SIG-M5 treated with dmso at 0.1 percent for 504 hours (cell line): Measurements from ENCODE around the gene DPP6.

ENCODE experiments used
- DNase-seq: peaks from one replicate; lab custom pipeline; 2025; ENCODE audit not compliant: unreplicated experiment; lab: John Stamatoyannopoulos, UW

The DPP6 gene

GRCh38 chr7:154512121-154512833, 460.1 kb downstream of the DPP6 start:
- DNase-seq, result no peak

- DNase-seq, result no peak
Observed at GRCh38 chr7:154517768-154518167, 465.6 kb downstream of the DPP6 start.

- DNase-seq, result no peak
Observed at GRCh38 chr7:154519229-154519628, 467.0 kb downstream of the DPP6 start.

GRCh38 chr7:154530136-154530535, 477.9 kb downstream of the DPP6 start:
- DNase-seq, result no peak

GRCh38 chr7:154532771-154533170, 480.6 kb downstream of the DPP6 start:
- DNase-seq, result no peak

GRCh38 chr7:154540596-154540995, 488.4 kb downstream of the DPP6 start:
- no peak for DNase-seq

GRCh38 chr7:154541606-154542005, 489.4 kb downstream of the DPP6 start:
- DNase-seq, result no peak

GRCh38 chr7:154546946-154547587, 494.9 kb downstream of the DPP6 start:
- DNase-seq, result no peak

- no peak for DNase-seq
Observed at GRCh38 chr7:154553711-154554265, 501.6 kb downstream of the DPP6 start.

- DNase-seq, result no peak
Observed at GRCh38 chr7:154559454-154559853, 507.3 kb downstream of the DPP6 start.

GRCh38 chr7:154564676-154565075, 512.5 kb downstream of the DPP6 start:
- no peak for DNase-seq

GRCh38 chr7:154566877-154567276, 514.7 kb downstream of the DPP6 start:
- no peak for DNase-seq

GRCh38 chr7:154568346-154568745, 516.1 kb downstream of the DPP6 start:
- DNase-seq, result no peak

- DNase-seq, result no peak
Observed at GRCh38 chr7:154569916-154570315, 517.7 kb downstream of the DPP6 start.

- DNase-seq, result no peak
Observed at GRCh38 chr7:154571772-154572171, 519.6 kb downstream of the DPP6 start.

- DNase-seq, result no peak
Observed at GRCh38 chr7:154574235-154574634, 522.0 kb downstream of the DPP6 start.

GRCh38 chr7:154575497-154575896, 523.3 kb downstream of the DPP6 start:
- no peak for DNase-seq

- DNase-seq, result no peak
Observed at GRCh38 chr7:154576604-154577003, 524.4 kb downstream of the DPP6 start.

GRCh38 chr7:154577141-154577873, 525.1 kb downstream of the DPP6 start:
- no peak for DNase-seq

- no peak for DNase-seq
Observed at GRCh38 chr7:154578336-154578735, 526.1 kb downstream of the DPP6 start.

GRCh38 chr7:154579711-154580110, 527.5 kb downstream of the DPP6 start:
- no peak for DNase-seq
